ENCODE data around the gene MPRIP.

MPRIP gene

GRCh38 chr17:17021194-17021863 lies 20.9 kb upstream of the MPRIP start:
- Histone ChIP-seq H3K4me1 (ENCODE audit: control insufficient read depth in 1 of 2, insufficient read depth in 1 of 2, low read depth in 1 of 2, low read length in 1 of 2) (peaks cover under 1 to 7% of the 10 kb centered on the region in 2 experiments), H3K27ac (no peak overlapping the region), H3K27me3 (peaks cover 12% of the 10 kb centered on the region), H3K36me3 (no peaks in the 10 kb centered on the region), H3K9me3 (no peaks in the 10 kb centered on the region), H3K4me3 (ENCODE audit: low read depth in 1 of 2, low read length in 1 of 2) (no peak overlapping the region)
- no peak for TF ChIP-seq CTCF (IDR thresholded peaks at IDR 0.05)

- no peak for TF ChIP-seq CTCF (IDR thresholded peaks at IDR 0.05)
- no peaks in the 10 kb centered on the region for H3K4me1 ChIP-seq (ENCODE audit: control insufficient read depth in 1 of 2, insufficient read depth in 1 of 2, low read depth in 1 of 2, low read length in 1 of 2)
These were observed 20.2 kb upstream of the MPRIP start for GRCh38 chr17:17022011-17022410.

GRCh38 chr17:17022456-17022855 lies 19.8 kb upstream of the MPRIP start:
- no peak overlapping the region for H3K4me3 ChIP-seq (ENCODE audit: low read depth in 1 of 2, low read length in 1 of 2)
- H3K9me3 ChIP-seq: no peaks in the 10 kb centered on the region
- no peak overlapping the region for H3K27ac ChIP-seq
- no peak for TF ChIP-seq CTCF (IDR thresholded peaks at IDR 0.05)
- no peaks in the 10 kb centered on the region for H3K36me3 ChIP-seq
- H3K4me1 ChIP-seq (ENCODE audit: control insufficient read depth in 1 of 2, insufficient read depth in 1 of 2, low read depth in 1 of 2, low read length in 1 of 2): no peaks in the 10 kb centered on the region
- peaks cover 12% of the 10 kb centered on the region for H3K27me3 ChIP-seq

More at GRCh38 chr17:17022011-17022410, 20.2 kb upstream of the MPRIP start:
- Histone ChIP-seq H3K9me3 (no peaks in the 10 kb centered on the region), H3K27ac (no peak overlapping the region), H3K36me3 (no peaks in the 10 kb centered on the region), H3K27me3 (peaks cover 12% of the 10 kb centered on the region), H3K4me3 (ENCODE audit: low read depth in 1 of 2, low read length in 1 of 2) (no peak overlapping the region)

- H3K4me3 ChIP-seq (ENCODE audit: low read depth in 1 of 2, low read length in 1 of 2): no peak overlapping the region
- TF ChIP-seq CTCF (IDR thresholded peaks at IDR 0.05): no peak
- peaks cover 9% of the 10 kb centered on the region for H3K27me3 ChIP-seq
- H3K27ac ChIP-seq: no peak overlapping the region
- H3K9me3 ChIP-seq: no peaks in the 10 kb centered on the region
- H3K36me3 ChIP-seq: no peaks in the 10 kb centered on the region
- no peaks in the 10 kb centered on the region for H3K4me1 ChIP-seq (ENCODE audit: control insufficient read depth in 1 of 2, insufficient read depth in 1 of 2, low read depth in 1 of 2, low read length in 1 of 2)
These were observed 17.4 kb upstream of the MPRIP start for GRCh38 chr17:17024778-17025300.

- H3K36me3 ChIP-seq: no peaks in the 10 kb centered on the region
- H3K27ac ChIP-seq: no peak overlapping the region
- H3K4me1 ChIP-seq (ENCODE audit: control insufficient read depth in 1 of 2, insufficient read depth in 1 of 2, low read depth in 1 of 2, low read length in 1 of 2): no peaks in the 10 kb centered on the region
- peaks cover 12% of the 10 kb centered on the region for H3K27me3 ChIP-seq
- no peak for TF ChIP-seq CTCF (IDR thresholded peaks at IDR 0.05)
- no peak overlapping the region for H3K4me3 ChIP-seq (ENCODE audit: low read depth in 1 of 2, low read length in 1 of 2)
- H3K9me3 ChIP-seq: no peaks in the 10 kb centered on the region
These were observed 16.6 kb upstream of the MPRIP start for GRCh38 chr17:17025621-17026020.

All from neutrophil (primary cell).